ENCODE measurements around the gene DDX56.
A peak's percentile ranks its signal among the peaks of the same experiment; 100 is the strongest.

The DDX56 gene

GRCh38 chr7:44535348-44536064 is 38.2 kb downstream of the DDX56 start:
- no peak for DNase-seq

- peak; percentile 32 for DNase-seq
These were observed 39.2 kb downstream of the DDX56 start for GRCh38 chr7:44534501-44534900.

GRCh38 chr7:44534087-44534486 is 39.6 kb downstream of the DDX56 start:
- no peak for DNase-seq

- peak; percentile 6 for DNase-seq
These were observed 40.2 kb downstream of the DDX56 start for GRCh38 chr7:44533301-44534055.

- no peak for DNase-seq
These were observed 42.0 kb downstream of the DDX56 start for GRCh38 chr7:44531421-44532380.

GRCh38 chr7:44530990-44531389 is 42.7 kb downstream of the DDX56 start:
- no peak for DNase-seq

- no peak for DNase-seq
These were observed 48.8 kb downstream of the DDX56 start for GRCh38 chr7:44524811-44525388.

GRCh38 chr7:44522315-44522714 is 51.4 kb downstream of the DDX56 start:
- no peak for DNase-seq

- no peak for DNase-seq
These were observed 52.2 kb downstream of the DDX56 start for GRCh38 chr7:44521347-44522095.

GRCh38 chr7:44520574-44520973 is 53.1 kb downstream of the DDX56 start:
- no peak for DNase-seq

- no peak for DNase-seq
These were observed 54.2 kb downstream of the DDX56 start for GRCh38 chr7:44519546-44519945.

- no peak for DNase-seq
These were observed 54.9 kb downstream of the DDX56 start for GRCh38 chr7:44518761-44519160.

GRCh38 chr7:44517175-44517574 is 56.5 kb downstream of the DDX56 start:
- DNase-seq: no peak
